Upper lobe of left lung (tissue), 6 donors: ENCODE measurements around the gene UGT3A2. TPM values are rescaled to one million over a fixed set of nuclear protein-coding genes. Genes with fewer than 3 reads are reported as not detected.

Source experiments
- ATAC-seq, 2 donors: fragments of 200-7000 bp; cut with Tn5 transposase; one replicate each; pipeline ENCODE4 v1.9.1; 2022; ENCODE audit warnings: mild to moderate bottlenecking in 2 of 2, moderate library complexity in 2 of 2; ENCODE audit not compliant: low FRiP score in 2 of 2
- DNase-seq, 2 donors: peaks; one replicate each; pipeline ENCODE4 v3.0.0-alpha.2; 2019 to 2020
- H3K27ac ChIP-seq, 4 donors: fragments of 200-600 bp; sonication (generic); one replicate each; pipeline ENCODE4 v1.5.1; 2016 to 2019
- H3K27me3 ChIP-seq, 4 donors: fragments of 200-600 bp; sonication (generic); one replicate each; pipeline ENCODE4 v1.5.1; 2017 to 2019
- H3K36me3 ChIP-seq, 4 donors: fragments of 200-600 bp; sonication (generic); one replicate each; pipeline ENCODE4 v1.5.1; 2016 to 2019
- H3K4me1 ChIP-seq, 4 donors: fragments of 200-600 bp; sonication (generic); one replicate each; pipeline ENCODE4 v1.5.1; 2018 to 2019
- H3K4me3 ChIP-seq, 4 donors: fragments of 200-600 bp; sonication (generic); one replicate each; pipeline ENCODE4 v1.5.1; 2017 to 2019; ENCODE audit warnings: mild to moderate bottlenecking in 2 of 4, moderate library complexity in 1 of 4
- H3K9me3 ChIP-seq, 4 donors: fragments of 200-600 bp; sonication (generic); one replicate each; pipeline ENCODE4 v1.5.1; 2018 to 2019
- CTCF ChIP-seq, 6 experiments: fragments of 450-650 bp in 4 of 6; fragments of 200-600 bp in 2 of 6; sonication (generic) in 2 of 6; IDR thresholded peaks; one replicate each; pipeline ENCODE4 v1.5.1; 2016 to 2019; ENCODE audit warnings: antibody characterized with exemption in 6 of 6
- EP300 ChIP-seq, 4 donors: sonication (generic); formaldehyde crosslinking; IDR thresholded peaks; one replicate each; pipeline ENCODE4 v1.5.1; 2017; ENCODE audit warnings: antibody characterized with exemption in 4 of 4, control low read depth in 2 of 4
- POLR2A ChIP-seq, 4 donors: fragments of 450-650 bp; IDR thresholded peaks; one replicate each; pipeline ENCODE4 v1.5.1; 2016 to 2017; ENCODE audit warnings: antibody characterized with exemption in 4 of 4, mild to moderate bottlenecking in 2 of 4
- POLR2AphosphoS5 ChIP-seq, 2 donors: sonication (generic); formaldehyde crosslinking; IDR thresholded peaks; one replicate each; pipeline ENCODE4 v1.5.1; 2017; ENCODE audit warnings: antibody characterized with exemption in 2 of 2
- WGBS, 2 donors: methylation state at CpG; one replicate each; pipeline ENCODE4 v1.1.5; 2017 to 2018; 5-methylcytosine and 5-hydroxymethylcytosine counted together
- total RNA-seq, 6 donors: library from RNA; depleted of rRNA in 4 of 6; stranded (reverse); fragments of >200 nt in 4 of 6; gene quantifications; one replicate each; pipeline versions ENCODE4 v1.1.0 to v1.2.1, GENCODE V29; 2016 to 2021
- donor health status: DM: no; HTN: no; CAD: no; lungs with moderate emphysema.
- donor health status: DM: no; HTN: yes; CAD: no; lungs with severe emphysema.

Gene UGT3A2
- total RNA-seq, 6 donors from 2014 or later = not detected

DNA sequence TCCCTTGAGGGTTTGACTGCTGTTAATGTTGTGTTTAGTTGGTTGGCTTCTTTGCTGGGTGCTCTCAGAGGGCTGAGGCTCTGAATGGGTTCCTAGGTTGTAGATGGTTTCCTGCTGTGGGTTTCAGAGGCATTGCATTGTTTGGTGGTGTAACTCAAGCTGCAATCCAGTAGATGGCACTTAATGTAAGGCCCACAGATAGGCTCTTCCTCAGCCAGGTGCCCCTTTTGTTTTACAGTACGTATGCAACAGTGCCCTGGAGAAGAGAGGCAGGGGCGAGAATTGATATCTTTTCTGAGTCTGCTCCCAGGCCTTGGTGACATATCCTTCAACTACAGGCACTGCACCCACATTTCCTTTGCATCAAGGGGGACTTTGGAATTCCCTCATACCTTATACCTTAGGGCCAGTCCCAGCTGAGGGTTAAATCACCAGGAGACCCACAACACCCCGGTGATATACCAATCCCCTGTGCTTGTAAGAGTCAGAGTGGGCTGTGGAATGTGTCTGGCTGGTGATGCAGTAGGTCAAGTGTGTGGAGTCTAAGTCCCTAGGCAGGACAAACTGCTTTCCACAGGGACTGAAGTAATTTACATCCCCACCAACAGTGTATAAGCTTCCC, 7.0 kb upstream of the UGT3A2 start:
- Histone ChIP-seq H3K27ac (no peak overlapping the region), H3K9me3 (no peaks in the 10 kb centered on the region), H3K27me3 (no peaks in the 10 kb centered on the region), H3K4me1 (peaks cover 0 to 6% (median 0%) of the 10 kb centered on the region in 4 donors), H3K36me3 (no peaks in the 10 kb centered on the region), H3K4me3 (no peak overlapping the region)
- 40 to 66% methylated on average over 3 of the region's 3 CpGs for WGBS, 2 donors
- no peak for TF ChIP-seq CTCF (IDR thresholded peaks at IDR 0.05)
- no peak for ATAC-seq
- no peak for DNase-seq

DNA sequence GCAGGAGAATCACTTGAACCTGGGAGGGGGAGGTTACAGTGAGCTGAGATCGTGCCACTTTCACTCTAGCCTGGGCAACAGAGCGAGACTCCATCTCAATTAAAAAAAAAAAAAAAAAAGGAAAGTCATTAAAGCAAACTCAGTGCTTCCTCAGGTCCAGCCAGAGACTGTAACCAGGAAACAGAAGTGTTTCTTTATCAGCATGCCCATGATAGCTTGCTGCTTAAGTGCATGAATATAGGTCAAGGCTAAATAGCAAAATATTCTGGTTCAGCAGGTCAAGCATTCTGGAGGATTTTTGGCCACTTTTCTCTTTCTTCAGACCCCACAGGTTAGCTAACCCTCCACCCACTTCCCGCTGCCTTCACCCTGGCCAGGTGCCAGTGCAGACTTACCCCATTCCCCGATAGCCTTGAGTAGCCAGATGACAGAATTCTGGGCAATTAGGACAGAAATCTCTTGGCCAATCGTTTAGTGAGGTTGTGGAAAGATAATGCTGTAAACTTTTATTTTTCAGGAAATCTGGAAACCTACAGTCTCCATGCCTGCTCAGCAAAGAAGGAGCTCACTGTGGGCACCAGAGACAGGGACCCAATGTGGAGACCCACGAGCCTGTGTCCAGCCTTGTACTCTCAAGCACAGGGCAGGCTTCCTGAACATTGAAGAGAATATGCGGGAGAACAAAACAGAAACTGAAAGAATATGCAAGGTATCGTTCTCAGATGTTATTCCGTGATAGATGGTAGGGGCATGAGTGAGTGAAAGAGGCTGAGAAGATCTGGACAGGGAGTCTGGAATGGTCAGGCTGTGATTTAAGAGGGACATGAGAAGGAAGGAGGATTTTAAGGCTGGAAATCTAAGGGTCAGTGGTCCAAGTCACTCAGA, 4.2 kb upstream of the UGT3A2 start:
- ATAC-seq (peak in 1 of 2 donors; percentile 26), DNase-seq (no peak)
- Histone ChIP-seq H3K27me3 (peaks cover 0 to 4% (median 0%) of the 10 kb centered on the region in 4 donors), H3K4me3 (peak overlapping the region in 3 of 4 donors; percentile 20 to 36 (median 24)), H3K9me3 (no peaks in the 10 kb centered on the region), H3K4me1 (peaks cover 0 to 17% (median 3%) of the 10 kb centered on the region in 4 donors), H3K36me3 (no peaks in the 10 kb centered on the region), H3K27ac (no peak overlapping the region)
- 17 to 47% methylated on average over 9 of the region's 9 CpGs for WGBS, 2 donors
- no peak for TF ChIP-seq EP300 (IDR thresholded peaks at IDR 0.05)

GRCh38 chr5:36068751-36069281, 2.1 kb upstream of the UGT3A2 start:
- no peaks in the 10 kb centered on the region for H3K9me3 ChIP-seq
- 83 to 93% methylated on average over 5 of the region's 5 CpGs for WGBS, 2 donors
- no peak for ATAC-seq
- H3K27ac ChIP-seq = no peak overlapping the region
- TF ChIP-seq EP300 (IDR thresholded peaks at IDR 0.05) (no peak), CTCF (IDR thresholded peaks at IDR 0.05) (no peak), POLR2A (IDR thresholded peaks at IDR 0.05) (no peak), POLR2AphosphoS5 (IDR thresholded peaks at IDR 0.05) (no peak)
- H3K36me3 ChIP-seq = no peaks in the 10 kb centered on the region
- peaks cover 0 to 4% (median 0%) of the 10 kb centered on the region in 4 donors for H3K27me3 ChIP-seq
- H3K4me1 ChIP-seq = peaks cover 0 to 17% (median 3%) of the 10 kb centered on the region in 4 donors
- H3K4me3 ChIP-seq = no peak overlapping the region
- DNase-seq = no peak

DNA sequence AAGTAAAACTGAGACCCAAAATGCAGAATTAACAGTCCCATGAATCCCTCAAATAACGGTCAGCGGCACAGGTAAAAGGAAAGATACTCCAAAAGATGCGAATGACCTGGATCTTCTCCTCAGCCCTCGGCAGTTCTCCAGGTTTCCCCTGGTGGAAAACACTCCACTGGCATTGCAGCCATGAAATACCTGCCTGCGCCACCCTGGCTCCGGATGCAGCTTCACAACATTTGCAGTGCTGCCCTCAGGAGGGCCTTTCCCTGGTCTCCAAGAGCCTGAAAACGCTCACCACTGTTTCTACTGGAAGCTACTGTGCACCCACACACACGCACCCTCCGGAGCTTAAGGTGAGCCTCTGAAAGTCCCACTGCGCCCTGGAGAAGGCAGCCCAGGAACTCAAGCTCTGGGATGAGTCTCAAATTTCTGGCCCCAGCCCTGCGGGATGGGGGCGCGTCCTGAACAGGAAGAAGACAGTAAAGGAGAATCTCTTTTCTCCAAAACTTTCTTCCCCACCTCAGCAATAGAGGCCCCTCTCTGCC, 612 bp downstream of the UGT3A2 start:
- Histone ChIP-seq H3K27ac (no peak overlapping the region), H3K36me3 (no peaks in the 10 kb centered on the region), H3K4me1 (peaks cover 0 to 11% (median 3%) of the 10 kb centered on the region in 4 donors), H3K4me3 (no peak overlapping the region), H3K27me3 (peaks cover 0 to 4% (median 0%) of the 10 kb centered on the region in 4 donors), H3K9me3 (no peaks in the 10 kb centered on the region)
- 34 to 39% methylated on average over 12 to 13 of the region's 13 CpGs for WGBS, 2 donors
- DNase-seq = no peak
- no peak for ATAC-seq
- TF ChIP-seq CTCF (IDR thresholded peaks at IDR 0.05) (no peak), EP300 (IDR thresholded peaks at IDR 0.05) (no peak), POLR2A (IDR thresholded peaks at IDR 0.05) (no peak), POLR2AphosphoS5 (IDR thresholded peaks at IDR 0.05) (no peak)

- TF ChIP-seq CTCF (IDR thresholded peaks at IDR 0.05) (no peak), POLR2AphosphoS5 (IDR thresholded peaks at IDR 0.05) (no peak), EP300 (IDR thresholded peaks at IDR 0.05) (no peak), POLR2A (IDR thresholded peaks at IDR 0.05) (no peak)
- no peaks in the 10 kb centered on the region for H3K27me3 ChIP-seq
- no peak overlapping the region for H3K4me3 ChIP-seq
- ATAC-seq = no peak
- H3K36me3 ChIP-seq = no peaks in the 10 kb centered on the region
- H3K27ac ChIP-seq = no peak overlapping the region
- H3K9me3 ChIP-seq = no peaks in the 10 kb centered on the region
- peaks cover 0 to 4% (median 0%) of the 10 kb centered on the region in 4 donors for H3K4me1 ChIP-seq
- 76 to 77% methylated on average over 12 of the region's 12 CpGs for WGBS, 2 donors
- DNase-seq = no peak
Observed at GRCh38 chr5:36060420-36060887, 6.2 kb downstream of the UGT3A2 start.
